GM21717 (cell line): ENCODE data around the gene FARSA.
"Not testable (repeated sequence)": the region's sequence is repeated elsewhere in the genome, so short reads cannot be mapped to it uniquely, and the experiment has no call there.

Source experiments
- ATAC-seq: cut with Tn5 transposase; IDR thresholded peaks from one replicate; pipeline ENCODE4 v1.9.1; 2021; ENCODE audit warnings: mild to moderate bottlenecking, moderate library complexity; ENCODE audit not compliant: unreplicated experiment

FARSA gene

DNA sequence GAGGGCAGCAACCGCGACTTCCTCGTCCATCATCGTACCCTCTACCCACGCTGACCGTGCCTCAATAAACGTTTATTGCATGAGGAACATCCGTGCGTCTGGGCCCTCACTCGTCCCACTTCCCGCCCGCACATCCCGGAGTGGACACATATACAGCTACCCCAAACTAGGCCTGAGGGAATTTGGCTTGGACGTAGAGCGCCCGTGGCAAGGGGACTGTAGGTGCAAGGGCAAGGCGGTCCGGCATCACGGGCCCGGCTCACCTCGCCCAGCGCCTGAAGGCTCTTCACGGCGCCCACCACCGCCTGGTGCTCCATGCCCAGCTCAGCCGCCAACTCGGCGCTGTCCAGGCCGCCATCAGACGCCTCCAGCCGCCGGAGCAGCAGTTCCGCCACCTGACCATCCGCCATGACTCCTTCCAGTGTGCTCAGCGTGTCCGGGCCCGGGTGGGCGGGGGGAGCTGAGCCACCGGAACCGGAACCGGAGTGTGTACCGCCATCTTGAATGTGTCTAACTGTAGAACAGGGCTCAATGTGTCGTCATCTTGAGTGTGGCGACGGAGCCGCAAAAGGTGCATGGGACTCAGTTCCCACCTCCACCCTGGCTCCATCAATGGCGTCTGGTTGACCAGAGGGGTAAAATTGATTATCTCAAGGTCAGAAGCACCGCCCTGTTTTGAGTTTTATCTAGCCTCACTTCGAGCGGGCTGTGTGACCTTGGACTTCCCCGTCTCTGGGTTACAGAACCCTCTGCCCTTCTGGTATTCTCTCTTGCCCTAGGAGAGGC, at the start of gene FARSA:
TSS of gene FARSA (minus strand) at position 425 of the 786 bp plus-strand sequence. CDS start at position 410, 15 bp downstream.
- ATAC-seq: peak; percentile 41

GRCh38 chr19:12983091-12983490, 49.6 kb upstream of the FARSA start:
- ATAC-seq: no peak

GRCh38 chr19:12982648-12983047, 49.1 kb upstream of the FARSA start:
- ATAC-seq: no peak

GRCh38 chr19:12979974-12980373, 46.5 kb upstream of the FARSA start:
- no peak for ATAC-seq

- ATAC-seq: not testable (repeated sequence)
These were observed 42.6 kb upstream of the FARSA start for GRCh38 chr19:12976109-12976508.

GRCh38 chr19:12975221-12975741, 41.8 kb upstream of the FARSA start:
- ATAC-seq: no peak

DNA sequence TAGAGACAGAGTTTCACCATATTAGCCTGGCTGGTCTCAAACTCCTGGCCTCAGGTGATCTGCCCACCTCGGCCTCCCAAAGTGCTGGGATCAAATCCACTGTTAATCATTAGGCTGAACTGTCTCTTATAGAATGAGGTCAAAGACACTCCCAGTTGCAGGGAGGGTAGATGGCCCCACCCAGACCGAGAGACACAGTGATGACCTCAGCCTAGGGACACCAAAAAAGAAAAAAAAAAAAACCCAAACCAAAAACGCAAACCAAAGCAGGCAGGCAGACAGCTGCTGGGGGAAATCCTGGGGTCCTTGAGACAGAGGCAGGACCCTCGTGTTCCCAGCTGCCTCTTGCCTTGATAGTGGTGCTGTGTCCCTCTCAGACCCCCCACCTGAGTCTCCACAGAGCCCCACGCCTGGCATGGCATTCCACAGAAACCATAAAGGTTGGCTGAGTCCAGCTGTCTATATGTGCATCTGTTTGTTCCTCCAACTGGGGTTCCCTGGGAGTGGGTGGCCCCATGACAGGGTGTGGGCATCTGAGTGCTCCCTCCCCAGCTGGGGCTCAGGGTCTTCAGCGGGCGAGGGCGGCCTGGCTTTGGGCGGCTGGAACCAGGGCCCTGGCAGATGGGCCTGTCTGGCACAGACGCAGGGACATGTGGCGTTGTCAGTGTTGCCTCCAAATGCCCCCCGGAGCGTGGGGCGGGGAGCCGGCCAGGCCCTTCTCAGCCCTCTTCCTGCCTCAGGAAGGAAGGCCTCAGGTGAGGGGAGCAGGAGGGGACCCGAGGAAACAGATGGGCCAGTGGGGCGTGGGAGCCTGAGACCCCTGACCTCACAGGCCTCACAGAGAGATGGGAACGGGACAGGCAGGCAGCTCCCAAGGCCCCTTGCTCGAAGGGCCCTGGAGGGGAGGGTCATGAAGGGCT, 41.0 kb upstream of the FARSA start:
- no peak for ATAC-seq

- ATAC-seq: no peak
These were observed 39.7 kb upstream of the FARSA start for GRCh38 chr19:12973236-12973635.

DNA sequence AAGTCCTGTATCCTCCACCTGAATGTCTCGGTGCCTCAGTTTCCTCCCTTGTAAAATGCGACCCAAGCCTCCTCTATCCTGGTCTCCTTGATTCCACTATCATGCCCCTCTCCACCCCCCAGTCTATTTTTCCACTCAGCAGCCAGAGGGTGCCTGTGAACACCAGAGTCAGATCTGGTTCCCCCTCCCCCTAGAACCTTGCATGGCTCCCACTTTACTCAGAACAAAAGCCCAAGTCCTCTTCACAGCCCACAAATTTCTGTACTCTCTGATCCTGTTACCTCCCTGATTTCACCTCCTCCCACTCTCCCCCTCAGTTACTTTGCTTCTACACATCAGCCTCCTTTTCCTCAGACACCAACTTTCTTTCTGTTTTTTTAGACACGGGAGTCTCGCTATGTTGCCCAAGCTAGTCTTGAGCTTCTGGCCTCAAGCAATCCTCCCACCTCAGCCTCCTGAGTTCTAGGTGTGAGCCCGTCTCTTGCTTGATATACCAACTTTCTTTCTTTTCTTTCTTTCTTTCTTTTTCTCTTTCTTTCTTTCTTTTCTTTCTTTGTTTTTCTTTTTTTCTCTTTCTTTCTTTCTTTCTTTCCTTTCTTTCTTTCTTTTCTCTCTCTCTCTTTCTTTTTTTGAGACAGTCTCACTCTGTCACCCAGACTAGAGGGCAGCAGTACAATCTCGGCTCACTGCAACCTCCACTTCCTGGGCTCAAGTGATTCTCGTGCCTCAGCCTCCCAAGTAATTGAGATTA, 36.7 kb upstream of the FARSA start:
- no peak for ATAC-seq

GRCh38 chr19:12969292-12969988, 35.9 kb upstream of the FARSA start, which contains the start of gene DAND5:
Gene DAND5, plus strand, starts transcription at chr19:12969576. Its CDS starts 85 bp downstream, at chr19:12969661.
- ATAC-seq: no peak

DNA sequence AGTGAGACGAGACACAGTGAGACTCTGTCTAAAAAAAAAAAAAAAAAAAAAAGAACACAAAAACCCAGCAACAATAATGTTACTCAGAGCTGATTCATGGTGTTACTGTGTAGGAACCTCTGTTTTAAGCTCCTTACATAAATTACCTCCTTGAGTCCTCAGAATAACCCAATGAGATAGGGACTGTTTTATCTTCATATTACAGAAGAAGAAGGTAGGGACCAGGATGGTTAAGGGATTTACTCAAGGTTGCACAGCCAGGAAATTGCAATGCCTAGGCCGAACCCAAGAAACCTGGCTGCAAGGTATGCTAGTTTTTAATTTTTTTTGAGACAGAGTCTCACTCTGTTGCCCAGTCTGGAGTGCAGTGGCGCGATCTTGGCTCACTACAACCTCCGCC, 34.4 kb upstream of the FARSA start:
- no peak for ATAC-seq

GRCh38 chr19:12965812-12966135, 32.3 kb upstream of the FARSA start:
- no peak for ATAC-seq

- ATAC-seq: peak; percentile 64
These were observed 31.7 kb upstream of the FARSA start for GRCh38 chr19:12965017-12965811.

DNA sequence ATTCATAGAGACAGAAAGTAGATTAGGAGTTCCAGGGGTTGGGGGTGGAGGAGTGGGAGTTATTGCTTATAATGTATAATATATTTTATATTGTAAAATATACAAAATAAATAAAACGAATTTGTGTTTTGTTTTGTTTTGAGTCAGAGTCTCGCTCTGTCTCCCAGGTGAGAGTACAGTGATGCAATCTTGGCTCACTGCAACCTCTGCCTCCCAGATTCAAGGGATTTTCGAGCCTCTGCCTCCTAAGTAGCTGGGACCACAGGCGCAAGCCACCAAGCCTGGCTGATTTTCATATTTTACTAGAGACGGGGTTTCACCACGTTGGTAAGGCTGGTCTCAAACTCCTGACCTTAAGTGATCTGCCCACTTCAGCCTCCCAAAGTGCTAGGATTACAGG, 26.0 kb upstream of the FARSA start:
- ATAC-seq: no peak

DNA sequence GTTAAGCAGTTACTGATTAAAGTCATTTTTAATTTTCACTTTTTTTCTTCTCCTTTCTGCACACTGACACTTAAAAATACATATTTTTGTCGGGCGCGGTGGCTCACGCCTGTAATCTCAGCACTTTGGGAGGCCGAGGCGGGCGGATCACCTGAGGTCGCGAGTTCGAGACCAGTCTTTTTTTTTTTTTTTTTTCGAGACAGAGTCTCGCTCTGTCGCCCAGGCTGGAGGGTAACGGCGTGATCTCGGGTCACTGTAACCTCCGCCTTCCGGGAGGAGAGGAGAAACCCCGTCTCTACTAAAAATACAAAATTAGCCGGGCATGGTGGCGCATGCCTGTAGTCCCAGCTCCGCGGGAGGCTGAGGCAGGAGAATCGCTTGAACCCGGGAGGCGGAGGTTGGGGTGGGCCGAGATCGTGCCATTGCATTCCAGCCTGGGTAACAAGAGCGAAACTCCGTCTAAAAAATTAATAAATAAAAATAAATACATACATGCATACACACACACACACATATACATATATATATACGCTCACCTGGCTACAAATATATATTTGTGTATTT, 24.0 kb upstream of the FARSA start:
- not testable (repeated sequence) for ATAC-seq

DNA sequence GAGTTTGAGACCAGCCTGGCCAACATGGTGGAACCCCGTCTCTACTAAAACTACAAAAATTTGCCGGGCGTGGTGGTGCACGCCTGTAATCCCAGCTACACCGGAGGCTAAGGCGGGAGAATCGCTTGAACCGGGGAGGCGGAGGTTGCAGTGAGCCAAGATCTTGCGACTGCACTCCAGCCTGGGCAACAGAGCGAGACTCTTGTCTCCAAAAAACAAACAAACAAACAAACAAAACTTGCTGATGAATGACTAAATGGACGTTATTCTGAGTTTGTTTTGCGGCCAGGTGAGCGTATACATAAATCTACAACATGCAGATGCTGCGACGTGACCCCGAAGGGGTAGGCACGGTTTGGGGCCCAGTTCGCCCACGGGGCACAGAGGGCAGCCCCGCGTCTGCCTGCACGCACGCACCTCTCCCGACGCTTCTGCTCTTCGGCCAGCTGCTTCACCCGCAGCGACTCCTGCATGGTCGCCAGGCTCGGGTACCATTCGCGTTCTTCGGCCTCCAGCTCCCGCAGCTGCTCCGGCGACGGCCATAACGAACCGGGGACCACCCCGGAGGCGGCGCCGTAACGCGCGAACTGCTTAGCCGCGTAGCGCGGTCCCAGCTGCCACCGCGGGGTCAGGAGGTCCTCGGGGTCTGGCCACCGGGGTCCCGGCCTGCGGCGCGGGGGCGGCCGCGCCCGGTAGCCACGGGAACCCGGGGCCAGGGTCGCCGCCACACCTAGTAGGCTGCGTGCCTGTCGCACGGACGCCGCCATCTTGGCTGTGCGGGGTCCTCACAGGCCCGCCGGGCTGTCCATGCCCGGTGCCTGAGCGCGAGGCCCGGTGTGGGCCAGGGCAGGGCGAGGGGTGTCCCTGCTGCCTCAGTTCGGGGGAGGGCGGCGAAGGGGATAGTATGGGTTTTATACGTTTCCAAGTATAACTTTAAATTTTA, 23.2 kb upstream of the FARSA start, which contains the start of gene GADD45GIP1:
TSS of gene GADD45GIP1 (minus strand) at position 778 of the 943 bp plus-strand sequence. CDS start at position 767, 11 bp downstream.
- ATAC-seq: no peak

- no peak for ATAC-seq
These were observed 22.5 kb upstream of the FARSA start for GRCh38 chr19:12955996-12956395.

GRCh38 chr19:12955575-12955974, 22.1 kb upstream of the FARSA start:
- not testable (repeated sequence) for ATAC-seq
